Measurements from ENCODE around the gene TBC1D30.

- TF ChIP-seq POLR2AphosphoS5 (IDR thresholded peaks at IDR 0.05; ENCODE audit: low read depth, low read length) (no peak), TCF7L2 (IDR thresholded peaks at IDR 0.05; ENCODE audit: low read depth, low read length) (no peak)
These were observed 58.2 kb downstream of the TBC1D30 start for GRCh38 chr12:64882687-64883086.

Data from Panc1 (cell line).